Esophagus squamous epithelium (tissue), 5 donors: ENCODE results near the gene TSC1. TPM values are rescaled to one million over a fixed set of nuclear protein-coding genes. Genes with fewer than 3 reads are reported as not detected.

Experiments used
- DNase-seq: peaks from one replicate; lab custom pipeline; 2025; lab: John Stamatoyannopoulos, UW
- H3K27ac ChIP-seq, 4 donors: fragments of 200-600 bp; sonication (generic); one replicate each; pipeline ENCODE4 v1.5.1; 2016 to 2019; ENCODE audit warnings: mild to moderate bottlenecking in 1 of 4
- H3K27me3 ChIP-seq, 4 donors: fragments of 200-600 bp; sonication (generic); 1 replicate in 3 of 4; 2 replicates in 1 of 4; pipeline versions ENCODE4 v1.5.1 to v1.6.0; 2017 to 2021; ENCODE audit warnings: antibody characterized with exemption in 1 of 4
- H3K36me3 ChIP-seq, 3 donors: fragments of 200-600 bp; sonication (generic); one replicate each; pipeline ENCODE4 v1.5.1; 2016 to 2019
- H3K4me1 ChIP-seq, 3 donors: fragments of 200-600 bp; sonication (generic); one replicate each; pipeline ENCODE4 v1.5.1; 2017 to 2019
- H3K4me3 ChIP-seq, 4 donors: fragments of 200-600 bp; sonication (generic); 1 replicate in 3 of 4; 2 replicates in 1 of 4; pipeline ENCODE4 v1.5.1; 2016 to 2019; ENCODE audit warnings: mild to moderate bottlenecking in 2 of 4, moderate library complexity in 1 of 4
- H3K9me3 ChIP-seq, 3 donors: fragments of 200-600 bp; sonication (generic); one replicate each; pipeline ENCODE4 v1.5.1; 2016 to 2019
- CTCF ChIP-seq, 6 experiments: fragments of 450-650 bp in 4 of 6; fragments of 200-600 bp in 2 of 6; sonication (generic) in 2 of 6; IDR thresholded peaks; one replicate each; pipeline ENCODE4 v1.5.1; 2016 to 2019; ENCODE audit warnings: antibody characterized with exemption in 6 of 6, mild to moderate bottlenecking in 4 of 6, moderate library complexity in 4 of 6
- POLR2A ChIP-seq, 4 donors: fragments of 450-650 bp; IDR thresholded peaks; one replicate each; pipeline ENCODE4 v1.6.1; 2017; ENCODE audit warnings: antibody characterized with exemption in 4 of 4, mild to moderate bottlenecking in 4 of 4, moderate library complexity in 3 of 4
- WGBS, 2 donors: methylation state at CpG; one replicate each; pipeline ENCODE4 v1.1.5; 2018; 5-methylcytosine and 5-hydroxymethylcytosine counted together
- intact Hi-C: fragments of 100-400 bp; cut with DNase I; formaldehyde crosslinking; loops from one replicate; pipeline ENCODE4 v1.15.0; 2022
- total RNA-seq, 4 donors: library from RNA; depleted of rRNA; stranded (reverse); fragments of >200 nt; gene quantifications; one replicate each; pipeline ENCODE4 v1.1.0, GENCODE V29; 2016
- donor health status: DM: yes; HTN: yes; CAD: no.

The TSC1 gene
- total RNA-seq, 4 donors from 2014 or later: 18.8 to 38.7 (median 25.7) TPM

- H3K36me3 ChIP-seq: peaks cover 0 to 75% (median 18%) of the 10 kb centered on the region in 3 donors
- H3K27ac ChIP-seq: no peak overlapping the region
- no peak for TF ChIP-seq POLR2A (IDR thresholded peaks at IDR 0.05)
- TF ChIP-seq CTCF (IDR thresholded peaks at IDR 0.05): no peak
- H3K27me3 ChIP-seq: no peaks in the 10 kb centered on the region
- intact Hi-C loops: no loop called here
- 79 to 84% methylated on average over 9 of the region's 9 CpGs for WGBS, 2 donors
- no peak for DNase-seq
- H3K4me3 ChIP-seq: no peak overlapping the region
- peaks cover 0 to 41% (median 8%) of the 10 kb centered on the region in 3 donors for H3K4me1 ChIP-seq
- no peaks in the 10 kb centered on the region for H3K9me3 ChIP-seq
These were observed 52.0 kb downstream of the TSC1 start for GRCh38 chr9:132892400-132892799.

GRCh38 chr9:132888151-132888550 lies 56.3 kb downstream of the TSC1 start:
- H3K4me3 ChIP-seq: no peak overlapping the region
- no peak for TF ChIP-seq CTCF (IDR thresholded peaks at IDR 0.05)
- TF ChIP-seq POLR2A (IDR thresholded peaks at IDR 0.05): no peak
- no peaks in the 10 kb centered on the region for H3K9me3 ChIP-seq
- peaks cover 0 to 80% (median 9%) of the 10 kb centered on the region in 3 donors for H3K36me3 ChIP-seq
- intact Hi-C loops: no loop called here
- no peaks in the 10 kb centered on the region for H3K27me3 ChIP-seq
- no peak overlapping the region for H3K27ac ChIP-seq
- H3K4me1 ChIP-seq: no peaks in the 10 kb centered on the region
- DNase-seq: no peak
- WGBS, 2 donors: 70 to 98% methylated on average over 2 to 10 of the region's 18 CpGs

- no peaks in the 10 kb centered on the region for H3K9me3 ChIP-seq
- DNase-seq: no peak
- H3K4me1 ChIP-seq: no peaks in the 10 kb centered on the region
- no peak overlapping the region for H3K27ac ChIP-seq
- WGBS, 2 donors: 78 to 90% methylated on average over 6 to 9 of the region's 18 CpGs
- TF ChIP-seq POLR2A (IDR thresholded peaks at IDR 0.05) (no peak), CTCF (IDR thresholded peaks at IDR 0.05) (no peak)
- H3K27me3 ChIP-seq: no peaks in the 10 kb centered on the region
- H3K4me3 ChIP-seq: no peak overlapping the region
- intact Hi-C loops: no loop called here
- peaks cover 0 to 73% (median 3%) of the 10 kb centered on the region in 3 donors for H3K36me3 ChIP-seq
These were observed 57.0 kb downstream of the TSC1 start for GRCh38 chr9:132887181-132888120.

GRCh38 chr9:132886334-132886725 lies 58.1 kb downstream of the TSC1 start:
- Histone ChIP-seq H3K36me3 (peaks cover 0 to 61% (median 0%) of the 10 kb centered on the region in 3 donors), H3K4me1 (peaks cover 0 to 6% (median 0%) of the 10 kb centered on the region in 3 donors), H3K9me3 (no peaks in the 10 kb centered on the region), H3K4me3 (no peak overlapping the region), H3K27ac (no peak overlapping the region), H3K27me3 (no peaks in the 10 kb centered on the region)
- WGBS, 2 donors: 89 to 98% methylated on average over 3 to 5 of the region's 6 CpGs
- intact Hi-C loops: no loop called here
- no peak for DNase-seq
- TF ChIP-seq POLR2A (IDR thresholded peaks at IDR 0.05) (no peak), CTCF (IDR thresholded peaks at IDR 0.05) (no peak)

- H3K27me3 ChIP-seq: no peaks in the 10 kb centered on the region
- H3K4me1 ChIP-seq: peaks cover 0 to 6% (median 0%) of the 10 kb centered on the region in 3 donors
- no peaks in the 10 kb centered on the region for H3K9me3 ChIP-seq
- 45 to 68% methylated on average over 8 of the region's 9 CpGs for WGBS, 2 donors
- TF ChIP-seq CTCF (IDR thresholded peaks at IDR 0.05) (no peak), POLR2A (IDR thresholded peaks at IDR 0.05) (no peak)
- H3K27ac ChIP-seq: no peak overlapping the region
- H3K36me3 ChIP-seq: peaks cover 0 to 56% (median 0%) of the 10 kb centered on the region in 3 donors
- DNase-seq: no peak
- intact Hi-C loops: no loop called here
- no peak overlapping the region for H3K4me3 ChIP-seq
These were observed 58.6 kb downstream of the TSC1 start for GRCh38 chr9:132885720-132886333.
